Karpas-422 (cell line): ENCODE data around the gene NCR2. TPM values are rescaled to one million over a fixed set of nuclear protein-coding genes. Genes with fewer than 3 reads are reported as not detected.

ENCODE experiments used
- DNase-seq: peaks from one replicate; pipeline ENCODE4 v3.0.0-alpha.2; 2015
- H2AFZ ChIP-seq: fragments of 200-600 bp; sonication (generic); 2 replicates; pipeline ENCODE4 v1.6.1; 2014; ENCODE audit warnings: antibody characterized with exemption, low read length, mixed read lengths
- H3K27ac ChIP-seq: fragments of 200-600 bp; sonication (generic); 2 replicates; pipeline ENCODE4 v1.5.1; 2014; ENCODE audit warnings: mild to moderate bottlenecking, low read length, moderate library complexity
- H3K27me3 ChIP-seq: fragments of 200-600 bp; sonication (generic); 2 replicates; pipeline ENCODE4 v1.6.1; 2014; ENCODE audit warnings: low read length, mixed read lengths
- H3K36me3 ChIP-seq: fragments of 200-600 bp; sonication (generic); 2 replicates; pipeline ENCODE4 v1.6.1; 2014; ENCODE audit warnings: low read length, mixed read lengths; ENCODE audit not compliant: insufficient read depth
- H3K4me1 ChIP-seq: fragments of 200-600 bp; sonication (generic); 2 replicates; pipeline ENCODE4 v1.6.1; 2014; ENCODE audit warnings: mild to moderate bottlenecking, low read length, mixed read lengths
- H3K4me2 ChIP-seq: fragments of 200-600 bp; sonication (generic); 2 replicates; pipeline ENCODE4 v1.6.1; 2014; ENCODE audit warnings: low read length, low read depth, mild to moderate bottlenecking; ENCODE audit not compliant: poor library complexity, severe bottlenecking
- H3K4me3 ChIP-seq: fragments of 200-600 bp; sonication (generic); 2 replicates; pipeline ENCODE4 v1.5.1; 2014; ENCODE audit warnings: mild to moderate bottlenecking, antibody characterized with exemption, low read length, mixed read lengths
- H3K79me2 ChIP-seq: fragments of 200-600 bp; sonication (generic); 2 replicates; pipeline ENCODE4 v1.6.1; 2014; ENCODE audit warnings: mild to moderate bottlenecking, low read length, mixed read lengths
- H3K9ac ChIP-seq: fragments of 200-600 bp; sonication (generic); 2 replicates; pipeline ENCODE4 v1.6.0; 2014; ENCODE audit warnings: low read length
- H3K9me2 ChIP-seq: fragments of 200-600 bp; sonication (generic), shearing (Covaris generic); replicated peaks from 2 replicates; pipeline ENCODE4 v1.6.0; 2014; ENCODE audit warnings: mild to moderate bottlenecking, low read length, moderate library complexity; ENCODE audit not compliant: insufficient read depth
- H3K9me3 ChIP-seq: fragments of 300-700, 200-600 bp; sonication (generic); 2 replicates; pipeline ENCODE4 v1.6.1; 2014; ENCODE audit warnings: low read length, mixed read lengths
- H4K20me1 ChIP-seq: fragments of 200-600 bp; sonication (generic); 2 replicates; pipeline ENCODE4 v1.6.1; 2014; ENCODE audit warnings: mild to moderate bottlenecking, antibody characterized with exemption, low read length, low read depth; ENCODE audit not compliant: insufficient read depth
- total RNA-seq: library from RNA; depleted of rRNA; stranded (reverse); fragments of >200 nt; shearing (Covaris generic); gene quantifications from 2 replicates; pipeline ENCODE4 v1.2.3, GENCODE V29; 2014; ENCODE audit warnings: low replicate concordance

NCR2 gene
- total RNA-seq, 1 experiment from 2014 or later, result not detected

DNA sequence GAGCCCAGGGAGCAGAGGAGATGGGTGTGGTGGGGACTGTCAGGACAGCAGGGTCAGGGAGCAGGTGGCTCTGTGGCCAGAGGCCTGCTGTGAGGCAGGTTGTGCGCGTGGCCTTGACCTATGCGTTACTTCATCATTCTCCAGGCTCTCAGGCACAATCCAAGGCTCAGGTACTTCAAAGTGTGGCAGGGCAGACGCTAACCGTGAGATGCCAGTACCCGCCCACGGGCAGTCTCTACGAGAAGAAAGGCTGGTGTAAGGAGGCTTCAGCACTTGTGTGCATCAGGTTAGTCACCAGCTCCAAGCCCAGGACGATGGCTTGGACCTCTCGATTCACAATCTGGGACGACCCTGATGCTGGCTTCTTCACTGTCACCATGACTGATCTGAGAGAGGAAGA lies 535 bp downstream of the NCR2 start:
- Histone ChIP-seq H4K20me1 (no peaks in the 10 kb centered on the region), H3K4me3 (no peak overlapping the region), H3K36me3 (no peaks in the 10 kb centered on the region), H3K27me3 (no peaks in the 10 kb centered on the region), H3K9ac (no peak overlapping the region), H3K27ac (no peak overlapping the region), H3K9me2 (no peaks in the 10 kb centered on the region), H3K79me2 (no peaks in the 10 kb centered on the region), H3K9me3 (no peaks in the 10 kb centered on the region), H2AFZ (no peak overlapping the region), H3K4me1 (no peaks in the 10 kb centered on the region), H3K4me2 (no peak overlapping the region)
- DNase-seq, result no peak

DNA sequence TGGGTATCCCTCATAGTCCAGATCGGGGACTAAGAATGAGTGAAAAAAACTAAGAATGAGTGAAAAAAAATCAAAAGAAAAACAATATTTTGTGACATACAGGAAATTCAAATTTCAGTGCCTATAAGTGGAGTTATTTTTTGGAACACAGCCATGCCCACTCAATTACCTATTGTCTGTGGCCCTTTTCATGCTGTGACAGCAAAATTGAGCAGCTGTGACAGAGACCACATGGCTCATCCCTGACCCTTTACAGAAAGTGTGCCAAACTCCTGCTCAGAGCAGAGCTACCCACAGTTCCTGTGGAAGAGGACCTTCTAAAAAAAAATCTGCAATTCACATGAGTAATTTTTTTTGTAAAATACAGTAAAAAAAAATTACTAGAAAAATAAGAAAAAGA lies 1.4 kb downstream of the NCR2 start:
- H4K20me1 ChIP-seq, result no peaks in the 10 kb centered on the region
- no peaks in the 10 kb centered on the region for H3K9me3 ChIP-seq
- H3K79me2 ChIP-seq, result no peaks in the 10 kb centered on the region
- H2AFZ ChIP-seq, result no peak overlapping the region
- no peak overlapping the region for H3K27ac ChIP-seq
- DNase-seq, result no peak
- no peaks in the 10 kb centered on the region for H3K4me1 ChIP-seq
- no peaks in the 10 kb centered on the region for H3K36me3 ChIP-seq
- H3K4me2 ChIP-seq, result no peak overlapping the region
- H3K9me2 ChIP-seq, result no peaks in the 10 kb centered on the region
- H3K4me3 ChIP-seq, result no peak overlapping the region
- H3K27me3 ChIP-seq, result no peaks in the 10 kb centered on the region
- no peak overlapping the region for H3K9ac ChIP-seq

DNA sequence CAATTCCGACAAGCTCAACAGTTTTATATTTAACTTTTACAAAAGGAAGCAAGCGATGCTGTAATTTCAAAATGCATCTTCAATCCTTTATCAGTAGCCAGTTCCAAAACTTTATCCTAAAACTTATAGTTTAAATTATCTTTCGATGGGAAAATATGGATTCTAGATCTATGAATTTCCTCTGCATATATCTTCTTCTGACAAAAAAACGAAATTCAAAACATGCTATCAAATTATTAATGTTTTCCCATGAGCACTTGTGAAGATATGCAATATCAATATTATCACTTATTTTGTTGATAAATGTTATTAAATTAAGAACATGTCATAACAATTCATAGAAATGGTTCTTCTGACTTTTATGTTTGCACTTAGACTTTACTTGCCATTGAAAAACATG lies 2.3 kb downstream of the NCR2 start:
- Histone ChIP-seq H3K79me2 (no peaks in the 10 kb centered on the region), H3K4me2 (no peak overlapping the region), H4K20me1 (no peaks in the 10 kb centered on the region), H3K4me1 (no peaks in the 10 kb centered on the region), H3K27ac (no peak overlapping the region), H3K36me3 (no peaks in the 10 kb centered on the region), H3K4me3 (no peak overlapping the region), H3K9me2 (no peaks in the 10 kb centered on the region), H3K9ac (no peak overlapping the region), H3K9me3 (no peaks in the 10 kb centered on the region), H3K27me3 (no peaks in the 10 kb centered on the region), H2AFZ (no peak overlapping the region)
- no peak for DNase-seq

DNA sequence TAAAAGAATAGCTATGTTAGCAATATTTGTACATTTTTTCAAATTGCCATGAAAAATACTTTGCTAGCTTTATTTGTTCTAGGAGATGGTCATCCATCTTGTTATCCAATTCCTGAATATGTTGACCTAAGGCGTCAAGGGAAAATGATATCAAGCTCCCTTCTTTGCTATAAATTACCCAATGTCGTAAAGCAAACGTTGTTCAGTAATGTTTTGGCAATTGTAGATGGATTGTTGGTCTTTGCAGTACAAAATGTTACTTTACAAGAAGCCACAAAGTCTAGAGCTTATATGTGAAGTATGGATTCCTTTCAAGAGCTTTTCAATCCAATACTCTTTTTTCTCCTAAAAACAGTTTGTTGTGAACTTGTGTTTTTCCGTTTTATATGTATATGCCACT lies 3.3 kb downstream of the NCR2 start:
- no peak overlapping the region for H3K9ac ChIP-seq
- H3K79me2 ChIP-seq, result no peaks in the 10 kb centered on the region
- H3K4me3 ChIP-seq, result no peak overlapping the region
- DNase-seq, result peak; percentile 19
- no peaks in the 10 kb centered on the region for H3K36me3 ChIP-seq
- no peak overlapping the region for H2AFZ ChIP-seq
- H3K9me2 ChIP-seq, result no peaks in the 10 kb centered on the region
- no peaks in the 10 kb centered on the region for H3K9me3 ChIP-seq
- H3K27ac ChIP-seq, result no peak overlapping the region
- H3K27me3 ChIP-seq, result no peaks in the 10 kb centered on the region
- H3K4me1 ChIP-seq, result no peaks in the 10 kb centered on the region
- H3K4me2 ChIP-seq, result no peak overlapping the region
- no peaks in the 10 kb centered on the region for H4K20me1 ChIP-seq

DNA sequence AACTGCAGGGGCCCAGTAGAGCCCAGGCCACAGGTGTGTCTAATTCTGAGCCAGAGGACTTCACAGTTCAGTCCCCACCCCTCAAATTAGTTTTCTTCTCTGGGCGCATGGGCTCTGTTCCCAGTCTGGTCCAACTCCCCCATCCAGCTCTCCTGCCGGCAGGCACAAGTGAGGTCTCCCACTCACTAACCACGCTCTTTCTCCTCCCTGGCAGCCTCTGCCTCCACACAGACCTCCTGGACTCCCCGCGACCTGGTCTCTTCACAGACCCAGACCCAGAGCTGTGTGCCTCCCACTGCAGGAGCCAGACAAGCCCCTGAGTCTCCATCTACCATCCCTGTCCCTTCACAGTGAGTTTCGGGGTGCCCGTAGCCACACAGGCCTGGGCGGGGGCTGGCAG lies 6.2 kb downstream of the NCR2 start:
- Histone ChIP-seq H3K9me2 (no peaks in the 10 kb centered on the region), H4K20me1 (no peaks in the 10 kb centered on the region), H3K9me3 (no peaks in the 10 kb centered on the region), H3K4me1 (no peaks in the 10 kb centered on the region), H3K4me2 (no peak overlapping the region), H2AFZ (no peak overlapping the region), H3K36me3 (no peaks in the 10 kb centered on the region), H3K27ac (no peak overlapping the region), H3K79me2 (no peaks in the 10 kb centered on the region), H3K4me3 (no peak overlapping the region), H3K27me3 (no peaks in the 10 kb centered on the region), H3K9ac (no peak overlapping the region)
- no peak for DNase-seq

DNA sequence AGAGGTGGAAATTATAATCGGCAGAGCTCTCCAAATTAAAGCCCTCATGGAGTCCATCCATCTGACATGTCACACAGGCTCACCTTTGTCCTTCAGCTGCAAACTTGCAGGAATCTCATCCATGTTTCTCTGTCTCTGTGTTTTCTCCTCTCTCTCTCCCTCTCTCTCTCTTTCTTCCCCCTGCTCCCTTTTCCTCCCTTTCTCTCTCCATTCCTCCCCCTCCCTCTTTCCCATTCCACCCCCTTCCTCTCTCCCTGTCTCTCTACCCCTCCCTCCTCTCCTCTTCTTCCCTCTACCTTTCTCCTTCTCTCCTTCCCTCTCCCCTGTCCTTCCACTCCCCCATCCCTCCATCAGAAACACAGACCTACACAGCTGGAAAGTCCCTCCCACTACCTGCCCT lies 6.8 kb downstream of the NCR2 start:
- no peaks in the 10 kb centered on the region for H3K9me2 ChIP-seq
- H3K4me3 ChIP-seq, result no peak overlapping the region
- H3K9me3 ChIP-seq, result no peaks in the 10 kb centered on the region

DNA sequence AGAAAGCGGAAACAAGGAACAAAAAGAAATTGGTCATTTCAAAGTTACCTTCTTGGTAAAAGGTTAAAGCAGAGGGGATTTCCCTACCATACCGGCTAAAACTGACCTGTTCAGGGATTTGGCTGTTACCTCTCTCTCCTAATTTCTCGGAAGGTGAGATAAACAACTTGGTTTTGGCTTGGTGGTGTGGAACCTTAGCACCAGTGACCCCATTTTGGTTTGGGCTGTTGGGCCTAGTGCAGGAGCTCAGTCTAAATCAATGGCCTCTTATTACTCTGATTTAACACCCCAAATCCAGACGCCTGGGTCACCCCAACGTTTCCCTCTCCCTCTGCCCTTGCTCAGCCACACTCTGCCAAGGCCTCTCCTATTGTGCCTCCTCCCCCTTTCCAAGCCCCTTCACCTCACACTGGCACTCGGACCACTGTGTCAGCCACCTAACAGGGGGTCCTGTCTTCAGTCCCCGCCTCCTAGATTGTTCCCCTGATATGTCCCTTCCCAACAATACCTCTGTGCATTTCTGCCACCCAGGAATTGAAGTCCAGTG lies 8.3 kb downstream of the NCR2 start:
- no peak overlapping the region for H3K27ac ChIP-seq
- H3K79me2 ChIP-seq, result no peaks in the 10 kb centered on the region
- H3K4me2 ChIP-seq, result no peak overlapping the region
- no peak overlapping the region for H3K4me3 ChIP-seq
- no peaks in the 10 kb centered on the region for H3K4me1 ChIP-seq
- no peaks in the 10 kb centered on the region for H3K9me3 ChIP-seq
- no peaks in the 10 kb centered on the region for H3K27me3 ChIP-seq
- H4K20me1 ChIP-seq, result no peaks in the 10 kb centered on the region
- no peak for DNase-seq
- no peak overlapping the region for H2AFZ ChIP-seq
- H3K36me3 ChIP-seq, result no peaks in the 10 kb centered on the region
- H3K9me2 ChIP-seq, result no peaks in the 10 kb centered on the region
- no peak overlapping the region for H3K9ac ChIP-seq

More for the DNA sequence above, 6.8 kb downstream of the NCR2 start:
- Histone ChIP-seq H3K36me3 (no peaks in the 10 kb centered on the region), H3K9ac (no peak overlapping the region), H3K4me2 (no peak overlapping the region), H3K79me2 (no peaks in the 10 kb centered on the region), H2AFZ (no peak overlapping the region), H3K4me1 (no peaks in the 10 kb centered on the region), H3K27ac (no peak overlapping the region), H4K20me1 (no peaks in the 10 kb centered on the region), H3K27me3 (no peaks in the 10 kb centered on the region)
- DNase-seq, result no peak

DNA sequence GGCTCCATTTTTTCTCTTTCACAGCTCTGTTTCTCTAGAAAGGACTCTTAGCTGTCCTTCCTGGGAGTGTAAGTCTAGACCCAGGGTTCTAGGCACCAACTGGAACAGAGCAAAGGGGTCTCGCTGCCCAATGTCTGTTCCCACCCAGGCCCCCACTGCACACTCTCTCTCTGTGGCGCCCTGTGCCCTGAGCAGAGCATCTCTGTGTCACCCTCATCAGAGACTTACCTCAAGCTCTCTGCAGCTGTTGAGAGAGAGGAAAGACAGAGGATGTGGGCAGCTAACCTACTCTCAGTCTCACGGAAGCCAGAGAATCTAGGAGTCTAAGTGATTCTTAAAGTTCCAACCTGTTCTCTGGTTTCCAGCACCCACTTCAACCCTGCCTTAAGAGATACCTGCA lies 9.5 kb downstream of the NCR2 start:
- DNase-seq, result no peak
- Histone ChIP-seq H3K79me2 (no peaks in the 10 kb centered on the region), H3K27ac (no peak overlapping the region)

DNA sequence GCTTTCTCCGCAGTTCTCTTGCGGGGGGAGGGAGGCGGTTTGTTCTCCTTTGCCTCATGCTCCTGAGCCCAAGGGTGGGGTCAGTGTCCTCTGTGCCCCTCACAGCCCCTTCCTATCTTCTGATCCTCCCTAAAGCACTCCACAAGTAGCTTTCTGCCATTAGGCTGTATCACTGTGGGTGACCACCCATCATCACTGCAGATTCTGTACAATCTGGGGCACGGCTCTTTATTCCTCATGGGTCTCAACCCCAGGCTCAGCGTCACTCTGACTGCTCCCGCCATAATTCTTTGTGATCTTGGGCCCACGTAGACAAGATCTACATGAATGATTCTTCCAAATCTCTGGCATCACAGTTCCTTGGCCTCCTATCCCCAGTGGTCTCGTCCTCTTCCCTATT lies 10.5 kb downstream of the NCR2 start:
- Histone ChIP-seq H3K9me2 (no peaks in the 10 kb centered on the region), H2AFZ (no peak overlapping the region), H3K27ac (no peak overlapping the region), H3K27me3 (no peaks in the 10 kb centered on the region), H4K20me1 (no peaks in the 10 kb centered on the region), H3K9me3 (no peaks in the 10 kb centered on the region), H3K9ac (no peak overlapping the region), H3K4me1 (no peaks in the 10 kb centered on the region), H3K36me3 (no peaks in the 10 kb centered on the region), H3K79me2 (no peaks in the 10 kb centered on the region), H3K4me3 (no peak overlapping the region), H3K4me2 (no peak overlapping the region)
- DNase-seq, result no peak

More for the DNA sequence above, 9.5 kb downstream of the NCR2 start:
- Histone ChIP-seq H3K4me2 (no peak overlapping the region), H3K4me3 (no peak overlapping the region), H3K9me3 (no peaks in the 10 kb centered on the region), H2AFZ (no peak overlapping the region), H3K4me1 (no peaks in the 10 kb centered on the region), H3K9me2 (no peaks in the 10 kb centered on the region), H3K27me3 (no peaks in the 10 kb centered on the region), H4K20me1 (no peaks in the 10 kb centered on the region), H3K9ac (no peak overlapping the region), H3K36me3 (no peaks in the 10 kb centered on the region)
